ENCODE data around the gene STK33. TPM values are rescaled to one million over a fixed set of nuclear protein-coding genes. Genes with fewer than 3 reads are reported as not detected.
A peak's percentile ranks its signal among the peaks of the same experiment; 100 is the strongest.

Gene STK33
- total RNA-seq, 1 experiment from 2014 or later: 10.9 TPM

DNA sequence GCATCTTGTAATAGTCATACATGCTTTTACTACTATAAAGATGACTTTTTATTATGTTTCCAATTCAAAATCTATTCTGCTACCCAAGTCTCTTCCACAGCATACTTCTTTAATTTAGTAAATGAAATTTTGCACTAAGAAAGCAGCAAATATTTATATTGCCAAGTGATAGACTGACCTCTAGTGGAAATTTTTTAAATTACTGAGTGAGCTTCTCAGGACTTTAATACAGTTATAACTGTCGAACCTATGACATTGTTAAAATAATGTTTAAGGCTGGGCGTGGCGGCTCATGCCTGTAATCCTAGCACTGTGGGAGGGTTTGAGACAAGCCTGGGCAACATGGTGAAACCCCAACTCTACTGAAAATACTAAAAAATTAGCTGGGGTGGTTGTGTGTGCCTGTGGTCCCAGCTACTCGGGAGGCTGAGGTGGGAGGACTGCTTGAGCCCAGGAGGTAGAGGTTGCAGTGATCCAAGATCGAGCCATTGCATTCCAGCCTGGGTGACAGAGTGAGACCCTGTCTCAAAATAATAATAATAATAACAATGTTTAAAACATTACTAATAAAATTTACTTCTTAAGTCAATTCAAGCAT is 27.3 kb downstream of the STK33 start:
- intact Hi-C loops (cut with micrococcal nuclease): loop anchor here (1.0 to 5.0 kb wide), 6 partner anchors 228 to 559 kb away; no protein-coding TSS in a partner anchor
- Histone ChIP-seq H3K27me3 (ENCODE audit: insufficient read depth, low read length) (no peaks in the 10 kb centered on the region), H3K27ac (ENCODE audit: low read depth, low read length) (no peak overlapping the region), H4K20me1 (ENCODE audit: insufficient read depth) (no peaks in the 10 kb centered on the region), H3K9me2 (ENCODE audit: insufficient read depth) (no peaks in the 10 kb centered on the region), H3K79me2 (ENCODE audit: insufficient read depth, low read length) (no peaks in the 10 kb centered on the region), H3K4me3 (replicated peaks in 1 of 2; ENCODE audit: low read depth in 1 of 2, low read length in 2 of 2) (no peak overlapping the region), H3K4me2 (ENCODE audit: low read length) (peak overlapping the region; percentile 31; the same call in 1 of the 2 replicates), H3K4me1 (ENCODE audit: control insufficient read depth in 1 of 2, insufficient read depth in 2 of 2, low read length in 2 of 2) (peaks cover 14 to 17% of the 10 kb centered on the region in 2 experiments), H3K9ac (ENCODE audit: low read length) (no peak overlapping the region), H2AFZ (ENCODE audit: low read depth, low read length, poor library complexity, severe bottlenecking) (no peak overlapping the region), H3K36me3 (ENCODE audit: control insufficient read depth in 1 of 2, insufficient read depth in 2 of 2, low read length in 2 of 2) (no peaks in the 10 kb centered on the region), H3K9me3 (ENCODE audit: control insufficient read depth in 1 of 2, insufficient read depth in 1 of 2, low read depth in 1 of 2, low read length in 2 of 2) (0 out of 4 replicates have a peak, but pooled peaks cover 0 to 3% of the 10 kb centered on the region in 2 experiments)
- CTCF ChIA-PET: interaction anchor here (1.0 to 4.0 kb wide), 24 partner anchors 8 to 533 kb away, joined by 3 to 27 read pairs (median 7); partner anchors contain the start of gene LMO1
- BruUV-seq (replicated peaks): no TSS peak
- POLR2A ChIA-PET: interaction anchor here (0.8 to 1.0 kb wide), 2 partner anchors 332 to 338 kb away, joined by 3 to 4 read pairs; no protein-coding TSS in a partner anchor
- RAD21 ChIA-PET (ENCODE audit: low non-redundant PET in 1 of 2, low total read pairs in 2 of 2, uncharacterized antibody in 2 of 2, unreplicated experiment in 2 of 2): interaction anchor here (0.5 to 1.2 kb wide), 4 partner anchors 236 to 347 kb away, joined by 3 to 4 read pairs (median 4); no protein-coding TSS in a partner anchor
- peak; percentile 88 for TF ChIP-seq RAD21 (IDR thresholded peaks at IDR 0.05; ENCODE audit: low read depth)
- TF ChIP-seq, protein P1, sequence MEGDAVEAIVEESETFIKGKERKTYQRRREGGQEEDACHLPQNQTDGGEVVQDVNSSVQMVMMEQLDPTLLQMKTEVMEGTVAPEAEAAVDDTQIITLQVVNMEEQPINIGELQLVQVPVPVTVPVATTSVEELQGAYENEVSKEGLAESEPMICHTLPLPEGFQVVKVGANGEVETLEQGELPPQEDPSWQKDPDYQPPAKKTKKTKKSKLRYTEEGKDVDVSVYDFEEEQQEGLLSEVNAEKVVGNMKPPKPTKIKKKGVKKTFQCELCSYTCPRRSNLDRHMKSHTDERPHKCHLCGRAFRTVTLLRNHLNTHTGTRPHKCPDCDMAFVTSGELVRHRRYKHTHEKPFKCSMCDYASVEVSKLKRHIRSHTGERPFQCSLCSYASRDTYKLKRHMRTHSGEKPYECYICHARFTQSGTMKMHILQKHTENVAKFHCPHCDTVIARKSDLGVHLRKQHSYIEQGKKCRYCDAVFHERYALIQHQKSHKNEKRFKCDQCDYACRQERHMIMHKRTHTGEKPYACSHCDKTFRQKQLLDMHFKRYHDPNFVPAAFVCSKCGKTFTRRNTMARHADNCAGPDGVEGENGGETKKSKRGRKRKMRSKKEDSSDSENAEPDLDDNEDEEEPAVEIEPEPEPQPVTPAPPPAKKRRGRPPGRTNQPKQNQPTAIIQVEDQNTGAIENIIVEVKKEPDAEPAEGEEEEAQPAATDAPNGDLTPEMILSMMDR (IDR thresholded peaks at IDR 0.05 in 2 of 3, conservative IDR thresholded peaks at IDR 0.05 in 1 of 3; ENCODE audit: borderline replicate concordance in 1 of 3, insufficient read depth in 1 of 3, low read depth in 2 of 3, low read length in 2 of 3): peak; percentile 28 to 86 (median 75)
- TF ChIP-seq ZNF274 (IDR thresholded peaks at IDR 0.05; ENCODE audit: low read depth, low read length): no peak
- TF ChIP-seq EGR1 (IDR thresholded peaks at IDR 0.05; ENCODE audit: low read depth): 0 out of 2 replicates have a peak, but pooled peaks have one; percentile 15
- DNase-seq (ENCODE audit: low read depth, low spot score): peak; percentile 23
- ATAC-seq: peak; percentile 87

DNA sequence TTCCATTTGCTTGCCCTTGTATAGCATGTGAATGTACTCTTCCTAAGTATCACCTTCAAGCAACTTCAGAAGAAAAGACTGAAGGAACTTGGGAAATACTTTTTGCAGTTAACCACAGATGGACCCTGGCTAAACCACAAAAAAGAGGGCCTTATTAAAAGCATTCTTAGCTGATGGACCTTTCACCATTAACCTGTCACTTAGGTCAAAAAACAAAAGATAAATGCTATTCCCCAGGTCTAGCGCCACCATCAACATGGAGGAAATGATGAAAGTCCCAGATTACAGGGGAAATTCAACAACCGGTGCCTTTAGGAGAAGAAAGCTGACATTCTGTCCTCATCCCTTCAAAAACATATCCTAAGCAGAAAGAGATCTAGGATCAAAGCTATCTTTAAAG is 29.5 kb downstream of the STK33 start:
- no peaks in the 10 kb centered on the region for H3K9me2 ChIP-seq (ENCODE audit: insufficient read depth)
- no peaks in the 10 kb centered on the region for H3K36me3 ChIP-seq (ENCODE audit: control insufficient read depth in 1 of 2, insufficient read depth in 2 of 2, low read length in 2 of 2)
- DNase-seq (ENCODE audit: low read depth, low spot score) (no peak), ATAC-seq (no peak)
- H3K27ac ChIP-seq (ENCODE audit: low read depth, low read length): no peak overlapping the region
- no peaks in the 10 kb centered on the region for H3K79me2 ChIP-seq (ENCODE audit: insufficient read depth, low read length)
- H3K4me2 ChIP-seq (ENCODE audit: low read length): no peak overlapping the region; the same call in 1 of the 2 replicates
- H3K9ac ChIP-seq (ENCODE audit: low read length): no peak overlapping the region
- H3K9me3 ChIP-seq (ENCODE audit: control insufficient read depth in 1 of 2, insufficient read depth in 1 of 2, low read depth in 1 of 2, low read length in 2 of 2): 0 out of 4 replicates have a peak, but pooled peaks cover 0 to 4% of the 10 kb centered on the region in 2 experiments
- no peaks in the 10 kb centered on the region for H3K27me3 ChIP-seq (ENCODE audit: insufficient read depth, low read length)
- no peak overlapping the region for H3K4me3 ChIP-seq (replicated peaks in 1 of 2; ENCODE audit: low read depth in 1 of 2, low read length in 2 of 2)
- H4K20me1 ChIP-seq (ENCODE audit: insufficient read depth): no peaks in the 10 kb centered on the region
- ChIA-PET POLR2A (no interaction called here), CTCF (interaction anchor here (0.8 kb wide), 1 partner anchor 121 kb away, joined by 3 read pairs; no protein-coding TSS in a partner anchor), RAD21 (ENCODE audit: low non-redundant PET in 1 of 2, low total read pairs in 2 of 2, uncharacterized antibody in 2 of 2, unreplicated experiment in 2 of 2) (no interaction called here)
- no peak overlapping the region for H2AFZ ChIP-seq (ENCODE audit: low read depth, low read length, poor library complexity, severe bottlenecking)
- H3K4me1 ChIP-seq (ENCODE audit: control insufficient read depth in 1 of 2, insufficient read depth in 2 of 2, low read length in 2 of 2): peaks cover 14 to 17% of the 10 kb centered on the region in 2 experiments
- intact Hi-C loops (cut with micrococcal nuclease): no loop called here
- no TSS peak for BruUV-seq (replicated peaks)
- 0 out of 2 replicates have a peak, but pooled peaks have one; percentile 4 for TF ChIP-seq RAD21 (IDR thresholded peaks at IDR 0.05; ENCODE audit: low read depth)
- TF ChIP-seq, protein P2, sequence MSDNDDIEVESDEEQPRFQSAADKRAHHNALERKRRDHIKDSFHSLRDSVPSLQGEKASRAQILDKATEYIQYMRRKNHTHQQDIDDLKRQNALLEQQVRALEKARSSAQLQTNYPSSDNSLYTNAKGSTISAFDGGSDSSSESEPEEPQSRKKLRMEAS (IDR thresholded peaks at IDR 0.05): no peak
- no peak for TF ChIP-seq EGR1 (IDR thresholded peaks at IDR 0.05; ENCODE audit: low read depth)
- no peak for TF ChIP-seq SRF (IDR thresholded peaks at IDR 0.05; ENCODE audit: low read depth)
- TF ChIP-seq CBX3 (IDR thresholded peaks at IDR 0.05; ENCODE audit: low read depth): no peak
- TF ChIP-seq, protein P3, sequence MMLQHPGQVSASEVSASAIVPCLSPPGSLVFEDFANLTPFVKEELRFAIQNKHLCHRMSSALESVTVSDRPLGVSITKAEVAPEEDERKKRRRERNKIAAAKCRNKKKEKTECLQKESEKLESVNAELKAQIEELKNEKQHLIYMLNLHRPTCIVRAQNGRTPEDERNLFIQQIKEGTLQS (IDR thresholded peaks at IDR 0.05): no peak
- TF ChIP-seq EZH2 (IDR thresholded peaks at IDR 0.05): no peak
- TF ChIP-seq TCF7L2 (IDR thresholded peaks at IDR 0.05; ENCODE audit: borderline replicate concordance, extremely low read depth, insufficient read depth, insufficient read length): peak; percentile 17
- TF ChIP-seq, protein P1 (IDR thresholded peaks at IDR 0.05 in 2 of 3, conservative IDR thresholded peaks at IDR 0.05 in 1 of 3; ENCODE audit: borderline replicate concordance in 1 of 3, insufficient read depth in 1 of 3, low read depth in 2 of 3, low read length in 2 of 3): peak in 1 of 3 experiments; percentile 27; a peak in 1 of 6 replicates
- TF ChIP-seq CEBPB (IDR thresholded peaks at IDR 0.05; ENCODE audit: low read depth): no peak
